Left renal cortex interstitium (tissue), 4 donors: ENCODE results near the gene CBLIF. TPM values are rescaled to one million over a fixed set of nuclear protein-coding genes. Genes with fewer than 3 reads are reported as not detected.
"Not testable (repeated sequence)": the region's sequence is repeated elsewhere in the genome, so short reads cannot be mapped to it uniquely, and the experiment has no call there.

ENCODE experiments used
- DNase-seq, 4 donors: peaks; one replicate each; pipeline ENCODE4 v3.0.0-alpha.2; 2013; ENCODE audit warnings: low read depth in 4 of 4, low spot score in 2 of 4, missing footprints in 1 of 4
- polyA plus RNA-seq, 4 donors: library from polyadenylated mRNA; unstranded; fragments of 120-200 nt; gene quantifications; one replicate each; pipeline ENCODE4 v1.2.1, GENCODE V29; 2013; ENCODE audit not compliant: insufficient read length in 4 of 4

The CBLIF gene
- polyA plus RNA-seq, 4 donors, result 0.11 to 0.21 TPM; not detected in 2

DNA sequence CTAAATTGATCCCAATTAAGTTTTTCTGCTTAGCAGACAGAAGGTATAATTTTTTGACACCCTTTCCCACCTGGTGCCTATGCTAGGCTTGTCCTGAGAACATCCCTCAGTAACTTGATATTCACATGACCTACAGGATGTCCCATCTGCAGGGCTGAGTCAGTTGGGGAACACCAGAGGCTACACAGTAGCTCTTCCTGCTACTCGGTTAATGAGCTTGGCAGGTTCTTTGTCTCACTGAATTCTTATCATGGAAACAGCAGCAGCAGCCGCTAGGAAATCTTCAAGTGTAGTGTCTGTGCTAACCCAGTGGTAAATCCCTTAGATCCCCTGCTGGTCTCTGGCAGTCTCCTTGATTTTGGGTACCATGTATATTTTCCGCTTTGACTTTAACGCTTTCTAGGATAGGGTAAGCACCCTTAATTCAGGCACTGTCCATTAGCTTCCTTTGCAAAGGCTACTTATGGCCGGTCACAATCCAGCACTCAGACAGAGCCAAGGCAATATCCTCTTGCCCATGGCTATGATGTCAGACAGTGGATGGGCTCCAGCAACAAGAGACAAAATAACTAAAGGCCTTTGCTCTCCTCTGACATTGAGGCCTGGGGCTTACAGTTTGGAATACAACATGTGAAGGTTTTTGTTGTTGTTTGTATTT is 43.2 kb downstream of the CBLIF start:
- no peak for DNase-seq

DNA sequence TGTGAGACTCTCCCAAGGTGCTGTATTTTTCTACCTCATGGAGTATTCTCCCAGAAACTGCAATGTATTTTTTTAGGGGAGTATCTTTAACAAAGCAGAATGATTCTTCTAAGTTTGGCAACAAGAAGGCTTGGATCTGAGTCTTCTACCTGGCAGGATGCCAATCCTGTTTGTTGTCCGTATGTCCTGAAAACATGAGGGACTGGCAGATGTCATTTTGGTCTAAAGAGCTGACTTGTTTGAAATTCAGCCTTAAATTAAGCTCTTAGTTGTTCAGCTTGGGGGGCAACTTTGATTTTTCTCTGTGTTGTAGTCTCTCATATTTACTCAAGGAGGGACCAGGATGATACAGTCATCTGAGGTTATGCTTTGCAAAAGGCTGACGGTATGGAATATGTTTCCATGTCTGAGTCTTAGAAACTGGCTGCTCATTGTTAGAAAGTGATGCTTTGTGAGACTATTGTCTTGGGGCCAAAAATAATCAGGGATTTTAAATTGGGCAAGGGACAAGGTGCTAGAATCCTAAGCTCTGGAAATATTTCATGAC is 44.1 kb downstream of the CBLIF start:
- DNase-seq, result no peak

DNA sequence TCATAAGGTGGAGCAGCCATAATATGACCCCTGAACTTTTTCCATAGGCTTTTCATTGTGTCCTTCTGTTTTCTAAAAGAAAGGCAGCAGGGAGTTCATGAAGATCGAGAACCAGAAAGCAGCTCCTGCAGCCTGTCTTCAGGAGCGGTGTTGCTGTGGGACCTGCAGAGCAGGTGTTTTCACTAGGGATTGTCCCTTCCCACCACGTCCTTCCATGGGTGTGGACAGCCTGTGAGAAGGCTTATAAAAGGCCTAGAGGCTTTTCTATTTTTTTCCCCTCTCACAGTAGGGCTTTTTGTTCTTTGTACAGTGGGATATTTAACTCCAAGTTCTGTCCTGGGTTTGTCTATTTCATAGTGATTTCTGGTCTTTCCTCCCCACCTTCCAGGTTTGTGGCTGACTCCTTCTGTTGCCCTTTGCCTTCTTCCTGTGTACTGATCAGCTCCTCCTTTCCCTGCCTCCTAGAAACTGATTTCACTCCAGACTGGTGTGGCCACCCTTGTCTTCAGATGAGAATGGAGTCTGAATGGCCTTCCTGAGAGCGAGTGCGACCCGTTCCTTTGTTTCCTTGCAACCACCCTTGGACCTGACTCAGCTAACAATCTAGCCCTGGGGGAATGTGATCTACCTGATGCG is 44.8 kb downstream of the CBLIF start:
- DNase-seq, result no peak

GRCh38 chr11:59794417-59794816 is 50.9 kb downstream of the CBLIF start:
- no peak for DNase-seq

GRCh38 chr11:59792507-59792906 is 52.8 kb downstream of the CBLIF start:
- no peak for DNase-seq

- DNase-seq, result no peak
Measured at GRCh38 chr11:59791639-59792038, 53.7 kb downstream of the CBLIF start.

DNA sequence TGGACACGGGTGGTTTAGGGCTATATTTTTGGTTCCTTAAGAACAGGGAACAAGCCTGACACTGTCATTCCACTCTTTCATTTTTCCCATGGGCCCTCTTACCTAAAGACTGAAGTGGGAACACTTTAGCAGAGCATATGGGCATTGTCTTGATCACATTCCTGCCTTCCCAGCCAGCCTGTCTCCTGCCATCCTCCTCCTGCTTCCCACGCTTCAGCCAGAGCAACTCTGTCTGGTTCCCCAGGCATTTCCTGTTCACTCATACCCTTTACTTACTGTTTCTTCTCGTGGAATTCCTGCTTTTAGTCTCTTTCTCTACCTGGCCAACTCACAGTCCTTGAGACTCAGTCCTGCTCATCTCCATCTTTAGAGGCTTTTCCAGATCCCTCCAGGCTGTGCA is 57.5 kb downstream of the CBLIF start:
- no peak for DNase-seq

DNA sequence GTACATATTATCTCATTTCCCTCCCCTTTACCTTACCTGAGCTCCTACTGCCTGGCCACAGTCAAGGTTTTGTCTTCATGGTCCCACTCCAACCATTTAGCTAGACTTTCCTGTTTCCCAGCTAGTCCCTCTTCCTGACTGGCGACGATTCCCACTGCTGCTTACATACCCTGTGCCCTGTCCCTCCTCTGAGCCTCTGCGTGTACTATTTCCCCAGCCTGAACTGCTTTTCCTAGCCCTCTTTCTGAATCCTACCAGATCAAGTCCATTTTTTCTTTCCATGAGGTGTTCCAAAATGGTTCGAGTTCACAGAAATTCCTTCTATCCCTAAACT is 58.1 kb downstream of the CBLIF start:
- no peak for DNase-seq

DNA sequence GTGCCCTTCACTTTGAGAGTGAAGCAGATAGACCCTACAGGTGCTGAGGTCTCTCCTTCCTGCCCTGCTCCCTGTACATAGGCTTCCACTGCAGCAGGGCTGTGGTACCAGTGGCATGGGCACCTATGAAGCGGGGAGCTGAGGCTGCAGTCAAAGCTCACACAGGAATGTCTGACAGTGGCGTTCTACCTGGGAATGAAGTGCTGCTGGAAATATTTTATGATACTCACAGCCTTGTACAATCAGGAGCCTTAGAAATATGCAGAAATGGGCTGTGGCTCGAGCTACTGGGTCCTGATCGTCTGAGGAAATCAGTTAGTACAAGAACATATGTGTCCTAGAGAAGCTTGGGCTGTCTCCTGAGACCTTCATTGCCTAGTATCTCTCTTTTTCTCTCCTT is 59.5 kb downstream of the CBLIF start:
- DNase-seq, result no peak

DNA sequence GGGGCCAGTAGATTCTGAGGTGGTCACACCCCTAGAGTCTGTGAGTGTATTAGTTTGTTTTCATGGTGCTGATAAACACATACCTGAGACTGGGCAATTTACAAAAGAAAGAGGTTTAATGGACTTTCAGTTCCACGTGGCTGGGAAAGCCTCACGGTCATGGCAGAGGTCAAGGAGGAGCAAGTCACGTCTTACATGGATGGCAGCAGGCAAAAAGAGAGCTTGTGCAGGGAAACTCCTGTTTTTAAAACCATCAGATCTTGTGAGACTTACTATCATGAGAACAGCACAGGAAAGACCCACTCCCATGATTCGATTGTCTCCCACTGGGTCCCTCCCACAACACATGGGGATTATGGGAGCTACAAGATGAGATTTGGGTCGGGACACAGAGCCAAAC is 60.9 kb downstream of the CBLIF start:
- not testable (repeated sequence) for DNase-seq

GRCh38 chr11:59783632-59784090 is 61.6 kb downstream of the CBLIF start:
- no peak for DNase-seq

DNA sequence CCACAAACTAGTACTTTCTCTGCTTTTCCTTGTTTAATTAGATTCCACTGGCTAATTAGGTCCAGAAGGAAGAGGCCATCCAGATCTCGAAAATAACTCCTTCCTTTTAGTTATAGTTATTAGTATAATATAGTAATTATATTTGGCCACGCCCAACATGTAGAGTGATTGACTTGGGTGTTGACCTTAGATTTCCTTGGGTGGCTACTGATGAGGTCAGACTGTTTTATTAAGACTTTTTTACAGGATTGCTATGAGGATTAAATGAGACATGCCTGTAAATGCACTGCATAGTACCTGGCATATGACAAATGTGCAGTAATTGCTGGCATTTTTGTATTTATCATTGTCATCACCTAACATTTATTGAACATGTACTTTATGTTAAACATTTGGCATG is 63.2 kb downstream of the CBLIF start:
- DNase-seq, result no peak

DNA sequence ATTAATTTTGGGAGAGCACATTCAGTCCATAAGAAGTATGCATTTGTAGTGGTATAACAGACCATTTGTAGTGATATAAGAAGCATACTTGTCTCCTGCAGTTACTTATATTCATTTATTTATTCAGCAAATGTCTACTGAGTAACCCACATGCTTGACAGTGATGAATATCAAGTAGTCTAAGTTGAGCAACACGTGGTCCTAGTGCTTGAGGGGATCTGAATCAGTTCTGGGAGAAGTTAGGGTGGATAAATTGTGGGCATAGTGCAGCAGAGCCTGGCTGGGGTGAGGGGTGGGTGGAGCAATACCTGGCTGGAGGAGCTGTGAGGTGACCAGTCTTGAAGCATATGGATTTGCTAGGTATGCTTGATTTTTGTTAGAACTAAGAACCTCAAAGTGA is 65.8 kb downstream of the CBLIF start:
- DNase-seq, result no peak

Other genes with a start within 250 kb of the CBLIF start
- gene OSBP, start 229.7 kb downstream of the CBLIF start, polyA plus RNA-seq, result 10 to 100 TPM; 47.3 to 58.7 (median 52.2) TPM
- 10 to 100 TPM; 29.7 to 52.5 (median 46.3) TPM for gene PATL1, start 176.5 kb downstream of the CBLIF start, polyA plus RNA-seq
- not detected for gene OR10V1, start 131.7 kb downstream of the CBLIF start, polyA plus RNA-seq
- gene STX3, start 90.1 kb downstream of the CBLIF start, polyA plus RNA-seq, result 10 to 100 TPM; 35.3 to 70.3 (median 55.3) TPM
- gene MRPL16, start 34.7 kb downstream of the CBLIF start, polyA plus RNA-seq, result 10 to 100 TPM; 60.0 to 66.8 (median 61.6) TPM
- under 1 TPM in 1 of 4 donors, not detected in 3; 0.30 TPM for gene TCN1, start 21.0 kb upstream of the CBLIF start, polyA plus RNA-seq
- under 1 TPM in 2 of 4 donors, not detected in 2; 0.18 to 0.21 TPM for gene OOSP3, start 33.3 kb upstream of the CBLIF start, polyA plus RNA-seq
- gene OOSP1, start 92.9 kb upstream of the CBLIF start, polyA plus RNA-seq, result under 1 TPM in 2 of 4 donors, not detected in 2; 0.31 to 0.33 TPM
- gene OOSP4A, start 118.5 kb upstream of the CBLIF start, polyA plus RNA-seq, result under 1 TPM in 1 of 4 donors, not detected in 3; 0.27 TPM
- not detected for gene OOSP4B, start 171.7 kb upstream of the CBLIF start, polyA plus RNA-seq
- gene OOSP2, start 194.9 kb upstream of the CBLIF start, polyA plus RNA-seq, result not detected
- 1 to 10 TPM in 1 of 4 donors, under 1 TPM in 3; 0.19 to 1.1 (median 0.66) TPM for gene MS4A3, start 211.2 kb upstream of the CBLIF start, polyA plus RNA-seq
- under 1 TPM; 0.05 to 0.11 (median 0.09) TPM for gene MS4A2, start 243.2 kb upstream of the CBLIF start, polyA plus RNA-seq